ENCODE results near the gene ZNF366.

DNA sequence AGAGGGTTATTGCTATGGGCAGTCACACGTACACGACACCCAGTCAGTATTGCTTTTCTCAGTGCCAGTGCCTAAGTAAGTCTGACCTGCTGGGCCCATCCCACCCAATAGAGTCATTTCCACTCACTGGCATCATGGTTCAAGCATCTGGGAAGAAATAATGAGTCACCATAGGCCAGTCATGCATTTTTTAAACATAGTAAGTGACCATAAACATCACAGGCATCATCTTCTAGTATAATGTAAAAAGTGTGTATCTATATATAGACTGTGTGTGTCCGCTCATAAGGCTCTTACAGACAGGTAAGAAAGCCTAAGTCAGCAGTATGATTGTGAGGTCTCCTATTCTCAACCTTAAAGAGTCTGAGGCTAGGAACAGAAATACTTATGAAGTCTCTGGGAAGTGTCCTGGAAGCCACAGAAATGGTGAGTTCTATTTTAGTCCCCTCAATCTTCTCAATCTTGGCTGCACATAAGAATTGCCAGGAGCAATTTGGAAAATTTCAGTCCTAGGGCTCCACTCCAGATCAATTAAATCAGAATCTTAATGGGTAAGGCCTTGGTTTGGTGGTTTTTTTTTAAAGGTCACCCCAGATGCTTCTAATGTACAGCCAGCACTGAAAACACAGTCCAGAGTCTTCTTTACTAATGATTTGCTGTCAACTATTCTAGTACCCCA lies 65.2 kb downstream of the ZNF366 start:
- TF ChIP-seq, protein P1, sequence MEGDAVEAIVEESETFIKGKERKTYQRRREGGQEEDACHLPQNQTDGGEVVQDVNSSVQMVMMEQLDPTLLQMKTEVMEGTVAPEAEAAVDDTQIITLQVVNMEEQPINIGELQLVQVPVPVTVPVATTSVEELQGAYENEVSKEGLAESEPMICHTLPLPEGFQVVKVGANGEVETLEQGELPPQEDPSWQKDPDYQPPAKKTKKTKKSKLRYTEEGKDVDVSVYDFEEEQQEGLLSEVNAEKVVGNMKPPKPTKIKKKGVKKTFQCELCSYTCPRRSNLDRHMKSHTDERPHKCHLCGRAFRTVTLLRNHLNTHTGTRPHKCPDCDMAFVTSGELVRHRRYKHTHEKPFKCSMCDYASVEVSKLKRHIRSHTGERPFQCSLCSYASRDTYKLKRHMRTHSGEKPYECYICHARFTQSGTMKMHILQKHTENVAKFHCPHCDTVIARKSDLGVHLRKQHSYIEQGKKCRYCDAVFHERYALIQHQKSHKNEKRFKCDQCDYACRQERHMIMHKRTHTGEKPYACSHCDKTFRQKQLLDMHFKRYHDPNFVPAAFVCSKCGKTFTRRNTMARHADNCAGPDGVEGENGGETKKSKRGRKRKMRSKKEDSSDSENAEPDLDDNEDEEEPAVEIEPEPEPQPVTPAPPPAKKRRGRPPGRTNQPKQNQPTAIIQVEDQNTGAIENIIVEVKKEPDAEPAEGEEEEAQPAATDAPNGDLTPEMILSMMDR (IDR thresholded peaks at IDR 0.05) = no peak
- no peak for TF ChIP-seq POLR2A (IDR thresholded peaks at IDR 0.05)
